Right cardiac atrium (tissue), 5 donors: ENCODE results near the gene NWD2. TPM values are rescaled to one million over a fixed set of nuclear protein-coding genes. Genes with fewer than 3 reads are reported as not detected.

Experiments used
- ATAC-seq, 2 donors: fragments of 200-7000 bp; cut with Tn5 transposase; one replicate each; pipeline versions ENCODE4 v1.8.0 to v1.9.1; 2020; ENCODE audit warnings: moderate library complexity in 2 of 2, mild to moderate bottlenecking in 1 of 2
- DNase-seq, 3 donors: peaks; one replicate each; pipeline ENCODE4 v3.0.0-alpha.2; 2020
- H3K27ac ChIP-seq: one replicate; pipeline ENCODE4 v1.5.1; 2013; ENCODE audit warnings: mild to moderate bottlenecking, low read length, control low read depth, moderate library complexity
- H3K27me3 ChIP-seq: one replicate; pipeline ENCODE4 v1.6.1; 2013; ENCODE audit not compliant: control insufficient read depth, insufficient read depth
- H3K4me1 ChIP-seq: one replicate; pipeline ENCODE4 v1.6.1; 2013; ENCODE audit warnings: low read length; ENCODE audit not compliant: control insufficient read depth, insufficient read depth
- H3K4me3 ChIP-seq: one replicate; pipeline ENCODE4 v1.5.1; 2013; ENCODE audit warnings: low read length, control low read depth
- H3K9me3 ChIP-seq: one replicate; pipeline ENCODE4 v1.6.1; 2013; ENCODE audit warnings: low read length; ENCODE audit not compliant: control insufficient read depth
- WGBS: extraction: QIAGEN DNeasy Blood & Tissue Kit; methylation state at CpG from one replicate; pipeline ENCODE4 v1.1.7; 2013; 5-methylcytosine and 5-hydroxymethylcytosine counted together
- intact Hi-C, 4 donors: fragments of 100-400 bp; cut with DNase I; formaldehyde crosslinking; loops; one replicate each; pipeline versions ENCODE4 v1.11.0 to v1.14.0; 2022 to 2023
- polyA plus RNA-seq: library from polyadenylated mRNA; stranded (reverse); fragments of 200-250 nt; gene quantifications from one replicate; pipeline ENCODE4 v1.2.3, GENCODE V29; 2013
- total RNA-seq, 4 donors: library from RNA; stranded (reverse); fragmentation: NEBNext Ultra II Directional; extraction: Animal tissue kit (Norgen Biotek cat#: 25700); gene quantifications; one replicate each; pipeline ENCODE4 v1.2.1, GENCODE V29; 2021
- donor health status: healthy with polysubstance abuse.
- donor health status: DM: no; HTN: yes; CAD: no.
- donor health status: DM: no; HTN: no; CAD: no.
- donor health status: DM: no; HTN: yes; CAD: no; lungs with severe emphysema.
- donor health status: DM: yes; HTN: yes; CAD: no.

Gene NWD2
- total and polyA plus RNA-seq, 5 donors, result 0.07 to 0.39 TPM; not detected in 3

- ATAC-seq (no peak), DNase-seq (no peak)
- no peak overlapping the region for H3K27ac ChIP-seq
- H3K4me1 ChIP-seq, result no peaks in the 10 kb centered on the region
- no peaks in the 10 kb centered on the region for H3K9me3 ChIP-seq
- intact Hi-C loops, result no loop called here
- H3K27me3 ChIP-seq, result no peaks in the 10 kb centered on the region
- no peak overlapping the region for H3K4me3 ChIP-seq
- 69% methylated on average over 1 of the region's 1 CpG for WGBS
Measured at GRCh38 chr4:37299468-37299867, 54.9 kb downstream of the NWD2 start.

DNA sequence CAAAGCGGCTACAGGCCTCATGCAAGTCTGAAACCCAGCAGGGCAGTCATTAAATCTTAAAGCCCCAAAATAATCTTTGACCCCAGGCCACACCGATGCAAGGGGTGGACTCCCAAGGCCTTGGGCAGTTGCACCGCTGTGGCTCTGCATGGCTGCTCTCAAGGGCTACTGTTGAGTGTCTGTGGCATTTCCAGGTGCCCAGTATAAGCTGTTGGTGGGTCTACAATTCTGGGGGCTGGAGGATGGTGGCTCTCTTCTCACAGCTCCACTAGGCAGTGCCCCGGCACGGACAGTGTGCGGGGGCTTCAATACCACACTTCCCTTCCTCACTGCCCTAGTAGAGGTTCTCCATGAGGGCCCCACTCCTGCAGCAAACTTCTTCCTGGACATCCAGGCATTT, 60.1 kb downstream of the NWD2 start:
- H3K4me1 ChIP-seq, result no peaks in the 10 kb centered on the region
- no peak overlapping the region for H3K27ac ChIP-seq
- DNase-seq (no peak), ATAC-seq (no peak)
- H3K9me3 ChIP-seq, result no peaks in the 10 kb centered on the region
- WGBS, result 88% methylated on average over 6 of the region's 6 CpGs
- H3K27me3 ChIP-seq, result no peaks in the 10 kb centered on the region
- intact Hi-C loops, result no loop called here
- H3K4me3 ChIP-seq, result no peak overlapping the region

DNA sequence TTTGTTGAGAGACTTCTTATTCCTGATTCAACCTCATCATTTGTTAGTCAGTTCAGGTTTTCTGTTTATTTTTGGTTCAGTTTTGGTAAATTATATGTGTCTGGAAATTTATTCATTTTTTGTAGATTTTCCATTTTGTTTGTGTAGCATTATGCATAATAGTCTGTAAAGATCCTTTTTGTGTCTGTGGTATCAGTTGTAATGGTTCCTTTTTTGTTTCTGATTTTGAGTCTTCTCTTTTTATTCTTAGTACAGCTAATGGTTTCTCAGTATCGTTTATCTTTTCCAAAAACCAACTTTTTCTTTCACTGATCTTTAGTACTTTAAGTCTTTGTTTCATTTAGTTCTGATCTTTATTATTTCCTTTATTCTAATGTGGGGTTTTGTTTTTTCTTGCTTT, 61.4 kb downstream of the NWD2 start:
- H3K27me3 ChIP-seq, result no peaks in the 10 kb centered on the region
- H3K4me1 ChIP-seq, result no peaks in the 10 kb centered on the region
- no peaks in the 10 kb centered on the region for H3K9me3 ChIP-seq
- H3K27ac ChIP-seq, result no peak overlapping the region
- DNase-seq, result no peak
- no peak for ATAC-seq
- H3K4me3 ChIP-seq, result no peak overlapping the region
- intact Hi-C loops, result no loop called here
- WGBS, result 85% methylated on average over 1 of the region's 1 CpG

DNA sequence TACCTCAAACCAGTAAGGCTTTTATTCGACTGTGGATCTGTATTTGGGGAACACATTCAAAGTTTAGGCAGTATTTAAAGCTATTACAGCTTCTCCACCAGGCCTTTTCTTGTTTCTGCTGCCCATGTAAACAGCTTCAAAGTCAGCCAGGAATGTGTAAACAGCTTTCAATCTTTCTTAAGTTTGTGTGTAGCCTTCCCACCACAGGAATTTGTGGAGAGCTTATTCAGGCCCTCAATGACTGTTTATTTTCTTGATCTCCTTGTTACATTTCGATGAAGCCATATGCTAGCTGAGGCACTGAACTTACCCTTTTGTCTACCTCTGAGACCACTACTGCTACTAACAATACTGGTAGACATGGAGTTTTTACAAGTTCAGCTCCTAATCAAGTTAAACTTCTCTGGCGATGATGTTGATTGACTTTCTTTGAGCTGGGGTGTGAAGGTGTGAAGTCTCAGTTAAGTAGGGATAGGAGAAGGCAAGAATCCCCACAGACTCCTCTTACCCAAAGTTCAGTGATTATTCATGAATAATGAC, 72.6 kb downstream of the NWD2 start:
- intact Hi-C loops, result no loop called here
- Histone ChIP-seq H3K4me1 (no peaks in the 10 kb centered on the region), H3K27ac (no peak overlapping the region), H3K9me3 (no peaks in the 10 kb centered on the region), H3K27me3 (no peaks in the 10 kb centered on the region), H3K4me3 (no peak overlapping the region)
- WGBS, result 29% methylated on average over 3 of the region's 3 CpGs
- DNase-seq, result no peak
- ATAC-seq, result no peak

DNA sequence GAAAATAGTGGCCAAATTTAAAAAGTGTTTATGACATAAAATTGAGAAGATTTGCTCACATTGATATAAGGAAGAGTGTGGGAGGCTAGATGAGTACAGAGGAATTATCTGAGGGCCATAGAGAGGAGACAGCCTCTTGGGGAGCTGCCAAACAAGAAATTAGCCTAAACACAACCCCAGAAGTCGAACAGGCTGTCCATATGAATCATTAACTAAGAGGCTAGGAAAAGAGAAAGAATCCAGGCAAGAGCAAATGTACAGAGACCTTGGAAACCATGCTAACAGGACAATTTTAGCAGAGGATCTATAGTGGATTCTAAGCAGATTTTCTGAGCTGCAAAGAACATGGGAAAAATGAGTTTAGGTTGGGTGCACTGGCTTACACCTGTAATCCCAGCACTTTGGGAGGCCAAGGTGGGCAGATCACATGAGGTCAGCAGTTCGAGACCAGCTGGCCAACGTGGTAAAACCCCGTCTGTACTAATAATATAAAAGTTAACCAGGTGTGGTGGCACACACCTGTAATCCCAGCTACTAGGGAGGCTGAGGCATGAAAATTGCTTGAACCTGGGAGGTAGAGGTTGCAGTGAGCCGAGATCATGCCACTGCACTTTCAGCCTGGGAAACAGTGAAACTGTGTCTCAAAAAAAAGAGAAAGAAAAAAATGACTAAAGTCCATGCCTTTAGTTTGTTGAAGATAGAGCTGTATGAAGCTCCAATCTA, 76.1 kb downstream of the NWD2 start:
- WGBS, result 46% methylated on average over 5 of the region's 5 CpGs
- H3K27ac ChIP-seq, result no peak overlapping the region
- H3K4me1 ChIP-seq, result no peaks in the 10 kb centered on the region
- no peaks in the 10 kb centered on the region for H3K9me3 ChIP-seq
- no peak overlapping the region for H3K4me3 ChIP-seq
- ATAC-seq, result no peak
- H3K27me3 ChIP-seq, result no peaks in the 10 kb centered on the region
- intact Hi-C loops, result no loop called here
- DNase-seq, result no peak

DNA sequence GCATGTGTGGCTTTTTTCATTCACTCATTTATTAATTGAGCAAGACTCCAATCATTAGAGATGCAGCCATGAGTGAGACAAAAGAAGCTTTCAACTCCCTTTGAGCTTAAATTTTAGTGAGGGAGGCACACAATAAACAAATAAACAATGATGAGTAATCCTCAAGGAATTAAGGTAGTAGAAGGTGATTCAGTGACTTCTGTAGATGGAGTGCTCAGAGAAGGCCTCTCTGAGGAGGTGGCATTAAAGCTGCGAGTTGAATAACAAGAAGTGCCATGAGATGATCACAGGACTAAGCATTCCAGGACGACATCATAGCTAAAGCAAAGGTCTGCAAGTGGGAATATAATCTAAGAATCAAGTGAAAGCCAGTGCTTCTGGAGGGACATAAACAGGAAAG, 77.6 kb downstream of the NWD2 start:
- DNase-seq (no peak), ATAC-seq (no peak)
- Histone ChIP-seq H3K4me1 (no peaks in the 10 kb centered on the region), H3K4me3 (no peak overlapping the region), H3K9me3 (no peaks in the 10 kb centered on the region), H3K27ac (no peak overlapping the region), H3K27me3 (no peaks in the 10 kb centered on the region)
- intact Hi-C loops, result no loop called here
- WGBS, result 53% methylated on average over 2 of the region's 2 CpGs

DNA sequence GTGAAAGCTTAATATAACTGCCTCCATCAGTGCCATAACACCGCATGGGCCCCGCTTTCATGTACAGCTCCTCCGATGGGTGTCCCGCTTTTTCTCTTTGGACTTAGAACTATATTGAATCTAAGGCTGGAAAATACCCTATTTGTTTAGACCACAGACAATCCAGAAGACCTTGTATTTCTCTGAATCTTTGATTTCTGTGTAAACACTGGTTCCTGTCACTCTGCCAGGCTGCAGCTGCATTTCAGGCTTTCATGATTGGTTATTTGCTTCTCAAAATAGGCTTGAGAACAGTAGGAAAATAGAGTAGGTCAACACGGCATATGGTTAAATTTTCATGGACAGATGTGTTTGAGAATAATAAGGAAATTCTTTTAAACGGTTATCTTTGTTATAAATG, 80.0 kb downstream of the NWD2 start:
- ATAC-seq (no peak), DNase-seq (no peak)
- Histone ChIP-seq H3K4me3 (no peak overlapping the region), H3K4me1 (no peaks in the 10 kb centered on the region), H3K9me3 (no peaks in the 10 kb centered on the region), H3K27ac (no peak overlapping the region), H3K27me3 (no peaks in the 10 kb centered on the region)
- 80% methylated on average over 6 of the region's 6 CpGs for WGBS
- intact Hi-C loops, result no loop called here

GRCh38 chr4:37326852-37327251, 82.3 kb downstream of the NWD2 start:
- Histone ChIP-seq H3K27me3 (no peaks in the 10 kb centered on the region), H3K9me3 (no peaks in the 10 kb centered on the region), H3K4me1 (no peaks in the 10 kb centered on the region), H3K27ac (no peak overlapping the region), H3K4me3 (no peak overlapping the region)
- 38% methylated on average over 1 of the region's 1 CpG for WGBS
- DNase-seq, result no peak
- no peak for ATAC-seq
- intact Hi-C loops, result no loop called here

DNA sequence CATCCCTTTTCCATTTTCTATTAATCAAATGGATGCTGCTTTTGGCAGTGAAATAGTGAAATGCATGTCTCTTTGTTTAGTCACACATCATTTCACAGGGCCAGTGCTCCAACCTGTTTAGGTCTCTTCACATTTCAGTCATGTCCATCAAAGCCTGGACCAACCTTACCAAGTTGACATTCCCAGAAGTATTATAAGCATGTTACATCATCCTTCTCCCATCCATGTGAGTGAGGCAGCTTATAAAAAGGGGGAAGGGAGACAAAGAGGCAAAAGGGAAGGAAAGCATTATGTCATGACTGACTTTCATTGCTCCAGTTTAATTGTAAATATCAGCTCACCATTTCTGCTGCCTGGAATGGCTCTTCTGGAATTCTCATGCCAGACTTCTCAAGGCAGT, 94.4 kb downstream of the NWD2 start:
- no peaks in the 10 kb centered on the region for H3K9me3 ChIP-seq
- H3K4me3 ChIP-seq, result no peak overlapping the region
- H3K27me3 ChIP-seq, result no peaks in the 10 kb centered on the region
- no peak overlapping the region for H3K27ac ChIP-seq
- no peak for ATAC-seq
- no peaks in the 10 kb centered on the region for H3K4me1 ChIP-seq
- DNase-seq, result no peak
- intact Hi-C loops, result no loop called here

GRCh38 chr4:37358748-37359147, 114.2 kb downstream of the NWD2 start:
- Histone ChIP-seq H3K9me3 (no peaks in the 10 kb centered on the region), H3K4me3 (no peak overlapping the region), H3K27me3 (no peaks in the 10 kb centered on the region), H3K27ac (no peak overlapping the region), H3K4me1 (no peaks in the 10 kb centered on the region)
- WGBS, result 86% methylated on average over 2 of the region's 2 CpGs
- DNase-seq (no peak), ATAC-seq (no peak)
- intact Hi-C loops, result no loop called here

DNA sequence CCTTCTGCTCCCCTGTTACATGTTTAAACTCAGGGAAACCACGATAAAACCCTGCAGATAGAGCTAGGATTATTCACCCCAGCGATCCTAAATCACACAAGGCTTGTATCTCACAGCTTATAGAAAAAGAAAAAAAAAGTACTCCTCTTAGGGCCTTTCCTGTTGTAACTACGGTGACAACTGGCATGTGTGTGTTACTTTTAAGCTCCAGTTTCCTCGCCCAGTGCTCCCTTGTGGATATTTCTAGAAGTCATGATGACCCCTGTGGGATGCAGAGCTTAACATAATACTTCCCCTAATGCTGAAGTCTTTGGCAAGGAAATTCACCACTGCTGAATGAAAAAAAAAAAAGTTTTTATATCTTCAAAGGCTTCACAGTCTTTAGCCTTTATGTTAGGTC, 114.7 kb downstream of the NWD2 start:
- Histone ChIP-seq H3K4me3 (no peak overlapping the region), H3K9me3 (no peaks in the 10 kb centered on the region), H3K4me1 (no peaks in the 10 kb centered on the region), H3K27ac (no peak overlapping the region), H3K27me3 (no peaks in the 10 kb centered on the region)
- DNase-seq (no peak), ATAC-seq (no peak)
- intact Hi-C loops, result no loop called here
- 43% methylated on average over 4 of the region's 4 CpGs for WGBS

GRCh38 chr4:37365888-37366287, 121.3 kb downstream of the NWD2 start:
- Histone ChIP-seq H3K4me1 (no peaks in the 10 kb centered on the region), H3K27ac (no peak overlapping the region), H3K4me3 (no peak overlapping the region), H3K27me3 (no peaks in the 10 kb centered on the region), H3K9me3 (no peaks in the 10 kb centered on the region)
- ATAC-seq (no peak), DNase-seq (no peak)
- intact Hi-C loops, result no loop called here
